B cell (primary cell): Measurements from ENCODE around the gene MRPS6. TPM values are rescaled to one million over a fixed set of nuclear protein-coding genes. Genes with fewer than 3 reads are reported as not detected.

Experiments
- ATAC-seq: fragments of 200-7000 bp; cut with Tn5 transposase; one replicate; pipeline ENCODE4 v1.10.0; 2021; ENCODE audit warnings: low read depth, mild to moderate bottlenecking, moderate number of reproducible peaks, moderate library complexity
- CTCF ChIA-PET: fragments of 350-600 bp; sonication (Branson Sonifier 250); formaldehyde crosslinking; loops from one replicate; lab custom pipeline; 2021; ENCODE audit warnings: antibody characterized with exemption, inconsistent platforms; lab: Charles Lee
- POLR2A ChIA-PET: fragments of 350-600 bp; sonication (Branson Sonifier 250); formaldehyde crosslinking; loops from one replicate; lab custom pipeline; 2021; ENCODE audit warnings: antibody characterized with exemption; lab: Charles Lee
- DNase-seq: peaks from one replicate; pipeline ENCODE4 v3.0.0; 2013
- H2AFZ ChIP-seq: 2 replicates; pipeline ENCODE4 v1.6.1; 2012; ENCODE audit warnings: mild to moderate bottlenecking, low read depth, low read length; ENCODE audit not compliant: insufficient read depth, poor library complexity, severe bottlenecking
- H3K27ac ChIP-seq, 2 donors: 1 replicate in 1 of 2; 2 replicates in 1 of 2; pipeline ENCODE4 v1.5.1; 2012 to 2013; ENCODE audit warnings: low read length in 2 of 2, mild to moderate bottlenecking in 2 of 2, moderate library complexity in 1 of 2
- H3K27me3 ChIP-seq, 4 experiments: fragments of 200-600 bp in 1 of 4; sonication (generic) in 1 of 4; replicated peaks in 1 of 4; 1 replicate in 2 of 4; 2 replicates in 2 of 4; pipeline versions ENCODE4 v1.6.1 to v1.7.0; 2013 to 2016; ENCODE audit warnings: low read length in 3 of 4, mild to moderate bottlenecking in 2 of 4, mixed read lengths in 1 of 4, moderate library complexity in 1 of 4; ENCODE audit not compliant: insufficient read depth in 4 of 4, control insufficient read depth in 3 of 4; ENCODE audit errors: control extremely low read depth in 1 of 4
- H3K36me3 ChIP-seq, 2 experiments: replicated peaks in 1 of 2; 1 replicate in 1 of 2; 2 replicates in 1 of 2; pipeline versions ENCODE4 v1.6.1 to v1.7.1; 2013; ENCODE audit warnings: low read length in 1 of 2; ENCODE audit not compliant: insufficient read depth in 2 of 2, control insufficient read depth in 1 of 2; ENCODE audit errors: control extremely low read depth in 1 of 2, extremely low read depth in 1 of 2
- H3K4me1 ChIP-seq, 2 donors: fragments of 200-600 bp in 1 of 2; sonication (generic) in 1 of 2; 1 replicate in 1 of 2; 2 replicates in 1 of 2; pipeline versions ENCODE4 v1.5.1 to v1.6.1; 2013 to 2017; ENCODE audit warnings: low read length in 2 of 2; ENCODE audit not compliant: control insufficient read depth in 2 of 2, insufficient read depth in 2 of 2
- H3K4me2 ChIP-seq: replicated peaks from 2 replicates; pipeline ENCODE3; 2012; ENCODE audit warnings: mild to moderate bottlenecking, low read depth, low read length; ENCODE audit not compliant: poor library complexity, severe bottlenecking
- H3K4me3 ChIP-seq, 5 experiments: fragments of 200-600 bp in 1 of 5; sonication (generic) in 1 of 5; 1 replicate in 3 of 5; 2 replicates in 2 of 5; pipeline versions ENCODE4 v1.5.1 to v1.7.0; 2011 to 2016; ENCODE audit warnings: low read length in 4 of 5, mild to moderate bottlenecking in 4 of 5, low read depth in 2 of 5, control low read depth in 1 of 5, moderate library complexity in 1 of 5; ENCODE audit not compliant: insufficient read depth in 1 of 5; ENCODE audit errors: control extremely low read depth in 1 of 5, extremely low read depth in 1 of 5
- H3K79me2 ChIP-seq: fragments of 200-600 bp; sonication (generic); one replicate; pipeline ENCODE4 v1.6.0; 2016; ENCODE audit warnings: low read length; ENCODE audit not compliant: control insufficient read depth, insufficient read depth
- H3K9ac ChIP-seq: fragments of 200-600 bp; sonication (generic); 2 replicates; pipeline ENCODE4 v1.6.1; 2017; ENCODE audit warnings: mild to moderate bottlenecking, low read length, moderate library complexity
- H3K9me3 ChIP-seq, 3 donors: one replicate each; pipeline versions ENCODE4 v1.6.1 to v1.7.1; 2013; ENCODE audit warnings: low read length in 2 of 3; ENCODE audit not compliant: control insufficient read depth in 2 of 3, insufficient read depth in 1 of 3; ENCODE audit errors: control extremely low read depth in 1 of 3
- H4K20me1 ChIP-seq: 2 replicates; pipeline ENCODE4 v1.6.0; 2012; ENCODE audit warnings: mild to moderate bottlenecking, low read length; ENCODE audit not compliant: insufficient read depth, control insufficient read depth, poor library complexity, severe bottlenecking
- H3K27ac Mint-ChIP-seq: one replicate; pipeline ENCODE4 v1.8.0; 2021; ENCODE audit warnings: mixed read lengths
- H3K27me3 Mint-ChIP-seq: one replicate; pipeline ENCODE4 v1.8.0; 2021; ENCODE audit warnings: mixed read lengths
- H3K4me1 Mint-ChIP-seq: one replicate; pipeline ENCODE4 v1.8.0; 2021; ENCODE audit warnings: mixed read lengths
- H3K4me3 Mint-ChIP-seq: one replicate; pipeline ENCODE4 v1.8.0; 2021; ENCODE audit warnings: mixed read lengths
- H3K9me3 Mint-ChIP-seq: one replicate; pipeline ENCODE4 v1.8.0; 2022; ENCODE audit warnings: mixed read lengths; ENCODE audit not compliant: insufficient read depth
- EZH2 ChIP-seq: IDR thresholded peaks from 2 replicates; pipeline ENCODE4 v1.6.1; 2012; ENCODE audit warnings: borderline replicate concordance, low read depth, mild to moderate bottlenecking, moderate library complexity, low read length; ENCODE audit not compliant: insufficient read depth, poor library complexity, severe bottlenecking
- WGBS: methylation state at CpG from one replicate; pipeline ENCODE4 v1.1.5; 2013; ENCODE audit warnings: missing lambda C conversion rate; ENCODE audit not compliant: insufficient coverage; 5-methylcytosine and 5-hydroxymethylcytosine counted together
- intact Hi-C: fragments of 100-400 bp; cut with micrococcal nuclease; formaldehyde crosslinking; loops from one replicate; pipeline ENCODE4 v1.10.0; 2022
- polyA plus RNA-seq: library from polyadenylated mRNA; depleted of rRNA; stranded (reverse); fragments of >200 nt; gene quantifications from 2 replicates; pipeline ENCODE4 v1.2.3, GENCODE V29; 2012
- total RNA-seq, 2 donors: library from RNA; stranded (reverse); fragments of 120-200 nt in 1 of 2; gene quantifications; 1 replicate in 1 of 2; 2 replicates in 1 of 2; pipeline versions ENCODE4 v1.2.3 to v1.2.4, GENCODE V29; 2013 to 2022
- TF ChIP-seq, protein P1 (sequence below): fragments of 200-600 bp; IDR thresholded peaks from one replicate; pipeline ENCODE4 v1.8.0; 2022; ENCODE audit warnings: antibody characterized with exemption, mild to moderate bottlenecking

Gene MRPS6
- total and polyA plus RNA-seq, 2 donors (not counting 1 experiment from before 2014, with no cell fraction given) = 15.7 to 37.9 TPM

DNA sequence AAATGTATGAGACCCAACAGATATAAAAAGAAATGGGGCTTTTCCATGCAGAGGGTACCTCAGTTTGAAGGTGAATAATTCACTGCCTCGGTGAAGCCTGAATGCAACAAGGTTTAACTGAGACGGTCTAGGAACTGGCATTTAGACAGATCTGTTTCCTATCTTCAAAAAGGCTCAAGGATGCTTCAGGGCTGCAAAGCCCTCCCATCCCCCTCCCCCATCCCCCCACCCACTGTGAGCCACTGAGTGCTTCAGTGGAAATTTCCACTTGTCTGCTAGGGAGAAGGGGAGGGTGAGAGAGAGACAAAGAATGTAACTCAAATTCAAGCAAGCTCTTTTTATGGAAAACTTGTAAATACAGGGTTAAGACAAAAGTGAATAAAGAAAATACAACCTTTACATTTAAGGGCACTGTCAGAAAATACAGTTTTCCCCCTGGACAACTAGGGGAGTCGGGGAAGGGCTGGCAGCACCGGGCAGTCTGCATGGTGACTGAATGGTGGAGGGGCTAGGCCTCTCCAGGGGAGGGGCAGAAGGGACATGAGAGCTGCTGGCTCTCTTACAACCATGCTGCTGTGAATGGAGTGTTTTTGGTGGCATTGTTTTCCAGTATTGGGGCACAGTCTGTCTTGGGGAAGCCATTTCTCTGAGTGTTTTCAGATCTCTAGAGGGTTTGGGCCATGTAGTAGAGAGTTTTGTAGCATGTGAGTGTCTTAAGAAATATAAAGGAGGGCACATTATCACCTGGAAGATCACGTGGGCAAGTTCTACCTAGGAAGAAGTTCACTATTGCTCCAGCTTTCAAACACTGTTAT is 56.7 kb downstream of the MRPS6 start:
- WGBS = 81% methylated on average over 5 of the region's 5 CpGs
- Mint-ChIP-seq H3K4me1 (peaks cover 42% of the 10 kb centered on the region), H3K27me3 (no peaks in the 10 kb centered on the region), H3K4me3 (no peak overlapping the region), H3K9me3 (no peaks in the 10 kb centered on the region), H3K27ac (no peak overlapping the region)
- no peak for ATAC-seq
- CTCF ChIA-PET = interaction anchor here (1.1 to 1.2 kb wide), 2 partner anchors 206 to 218 kb away, joined by 3 read pairs; no protein-coding TSS in a partner anchor
- H3K79me2 ChIP-seq = peaks cover 74% of the 10 kb centered on the region
- no peak overlapping the region for H3K27ac ChIP-seq
- peaks cover 2 to 58% of the 10 kb centered on the region in 2 experiments for H3K36me3 ChIP-seq
- peaks cover 0 to 5% of the 10 kb centered on the region in 2 donors for H3K4me1 ChIP-seq
- peaks cover 27% of the 10 kb centered on the region for H4K20me1 ChIP-seq
- H3K9me3 ChIP-seq = peaks cover 0 to 5% (median 0%) of the 10 kb centered on the region in 3 donors
- H3K4me2 ChIP-seq = no peak overlapping the region
- POLR2A ChIA-PET = no interaction called here
- H3K4me3 ChIP-seq = no peak overlapping the region
- H2AFZ ChIP-seq = no peak overlapping the region
- TF ChIP-seq, protein P1, sequence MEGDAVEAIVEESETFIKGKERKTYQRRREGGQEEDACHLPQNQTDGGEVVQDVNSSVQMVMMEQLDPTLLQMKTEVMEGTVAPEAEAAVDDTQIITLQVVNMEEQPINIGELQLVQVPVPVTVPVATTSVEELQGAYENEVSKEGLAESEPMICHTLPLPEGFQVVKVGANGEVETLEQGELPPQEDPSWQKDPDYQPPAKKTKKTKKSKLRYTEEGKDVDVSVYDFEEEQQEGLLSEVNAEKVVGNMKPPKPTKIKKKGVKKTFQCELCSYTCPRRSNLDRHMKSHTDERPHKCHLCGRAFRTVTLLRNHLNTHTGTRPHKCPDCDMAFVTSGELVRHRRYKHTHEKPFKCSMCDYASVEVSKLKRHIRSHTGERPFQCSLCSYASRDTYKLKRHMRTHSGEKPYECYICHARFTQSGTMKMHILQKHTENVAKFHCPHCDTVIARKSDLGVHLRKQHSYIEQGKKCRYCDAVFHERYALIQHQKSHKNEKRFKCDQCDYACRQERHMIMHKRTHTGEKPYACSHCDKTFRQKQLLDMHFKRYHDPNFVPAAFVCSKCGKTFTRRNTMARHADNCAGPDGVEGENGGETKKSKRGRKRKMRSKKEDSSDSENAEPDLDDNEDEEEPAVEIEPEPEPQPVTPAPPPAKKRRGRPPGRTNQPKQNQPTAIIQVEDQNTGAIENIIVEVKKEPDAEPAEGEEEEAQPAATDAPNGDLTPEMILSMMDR = no peak
- TF ChIP-seq EZH2 = no peak
- DNase-seq = no peak
- intact Hi-C loops = no loop called here
- H3K9ac ChIP-seq = no peak overlapping the region
- H3K27me3 ChIP-seq = no peaks in the 10 kb centered on the region

DNA sequence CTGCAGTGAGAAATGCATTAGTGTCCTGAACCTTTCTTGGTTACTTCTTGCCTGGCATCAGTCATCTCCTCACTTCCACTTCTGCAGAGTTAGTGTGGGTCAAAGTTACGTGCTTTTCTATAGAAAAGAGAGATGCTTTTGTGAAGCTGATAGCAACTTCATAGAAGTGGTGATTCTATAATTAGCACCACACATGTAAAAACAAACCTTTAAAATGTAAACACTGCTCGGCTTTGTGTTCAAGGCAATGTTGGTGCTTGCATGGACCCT is 57.3 kb downstream of the MRPS6 start:
- Mint-ChIP-seq H3K4me3 (no peak overlapping the region), H3K27ac (no peak overlapping the region), H3K27me3 (no peaks in the 10 kb centered on the region), H3K9me3 (no peaks in the 10 kb centered on the region), H3K4me1 (peaks cover 42% of the 10 kb centered on the region)
- Histone ChIP-seq H3K27ac (no peak overlapping the region), H3K79me2 (peaks cover 80% of the 10 kb centered on the region), H3K4me1 (peaks cover 0 to 5% of the 10 kb centered on the region in 2 donors), H2AFZ (no peak overlapping the region), H3K9ac (no peak overlapping the region), H3K27me3 (no peaks in the 10 kb centered on the region), H3K4me3 (no peak overlapping the region), H3K36me3 (peaks cover 2 to 57% of the 10 kb centered on the region in 2 experiments), H4K20me1 (peaks cover 27% of the 10 kb centered on the region), H3K9me3 (peaks cover 0 to 10% (median 0%) of the 10 kb centered on the region in 3 donors), H3K4me2 (no peak overlapping the region)
- no peak for ATAC-seq
- CTCF ChIA-PET = interaction anchor here (1.1 to 1.2 kb wide), 2 partner anchors 206 to 217 kb away, joined by 3 read pairs; no protein-coding TSS in a partner anchor
- DNase-seq = no peak
- POLR2A ChIA-PET = no interaction called here
- 100% methylated on average over 1 of the region's 2 CpGs for WGBS
- intact Hi-C loops = no loop called here
- TF ChIP-seq EZH2 = no peak
- TF ChIP-seq, protein P1 = no peak
